HEK293 (cell line): ENCODE results near the gene CD47.

Source experiments
- CTCF ChIA-PET: fragments of 350-600 bp; formaldehyde crosslinking; extraction: SDS; loops from one replicate; lab custom pipeline; 2021; ENCODE audit warnings: antibody characterized with exemption; lab: Yijun Ruan, JAX
- POLR2A ChIA-PET: fragments of 300-600 bp; formaldehyde crosslinking; extraction: SDS; loops from one replicate; lab custom pipeline; 2020; ENCODE audit warnings: antibody characterized with exemption, inconsistent platforms; lab: Yijun Ruan, JAX
- H3K27ac ChIP-seq: fragments of 200-500 bp; sonication (Bioruptor generic); 2 replicates; pipeline ENCODE4 v1.5.1; 2014; ENCODE audit warnings: low read depth, low read length, control low read depth, inconsistent platforms; ENCODE audit errors: extremely low read depth
- H3K36me3 ChIP-seq, 2 experiments: fragments of 200-500 bp in 1 of 2; sonication (Bioruptor generic) in 1 of 2; 1 replicate in 1 of 2; 2 replicates in 1 of 2; pipeline ENCODE4 v1.5.1; 2014 to 2017; ENCODE audit warnings: inconsistent platforms in 2 of 2, low read length in 2 of 2; ENCODE audit not compliant: control insufficient read depth in 2 of 2, insufficient read depth in 1 of 2
- H3K4me1 ChIP-seq: fragments of 200-500 bp; sonication (Bioruptor generic); 2 replicates; pipeline ENCODE4 v1.5.1; 2014; ENCODE audit warnings: mild to moderate bottlenecking, low read length, inconsistent platforms; ENCODE audit not compliant: control insufficient read depth, insufficient read depth
- H3K4me3 ChIP-seq: 2 replicates; pipeline ENCODE4 v1.5.1; 2011; ENCODE audit warnings: low read depth, mild to moderate bottlenecking, control low read depth, low read length, moderate library complexity
- H3K9me3 ChIP-seq: fragments of 200-500 bp; sonication (Bioruptor generic); 2 replicates; pipeline ENCODE4 v1.5.1; 2014; ENCODE audit warnings: low read depth, low read length, inconsistent platforms; ENCODE audit not compliant: control insufficient read depth, insufficient read depth
- EGR2 ChIP-seq: fragments of 450-650 bp; formaldehyde crosslinking; IDR thresholded peaks from 2 replicates; pipeline ENCODE4 v1.5.1; 2016; ENCODE audit warnings: low read depth, missing biosample characterization, missing genetic modification characterization
- GLI2 ChIP-seq: fragments of 450-650 bp; formaldehyde crosslinking; IDR thresholded peaks from 2 replicates; pipeline ENCODE4; 2017; ENCODE audit warnings: missing biosample characterization, missing genetic modification characterization, low read depth, borderline replicate concordance
- GLIS1 ChIP-seq: fragments of 450-650 bp; formaldehyde crosslinking; IDR thresholded peaks from 2 replicates; pipeline ENCODE4 v1.5.1; 2016; ENCODE audit warnings: missing biosample characterization, missing genetic modification characterization
- PRDM1 ChIP-seq: fragments of 450-650 bp; formaldehyde crosslinking; IDR thresholded peaks from 2 replicates; pipeline ENCODE4; 2016; ENCODE audit warnings: missing biosample characterization, missing genetic modification characterization
- REPIN1 ChIP-seq: fragments of 450-650 bp; formaldehyde crosslinking; IDR thresholded peaks from 2 replicates; pipeline ENCODE4 v1.5.1; 2017; ENCODE audit warnings: missing biosample characterization, missing genetic modification characterization, low read depth
- SCRT1 ChIP-seq: fragments of 450-650 bp; formaldehyde crosslinking; IDR thresholded peaks from 2 replicates; pipeline ENCODE4 v1.5.1; 2016; ENCODE audit warnings: missing biosample characterization, missing genetic modification characterization, borderline replicate concordance
- ZBTB48 ChIP-seq: fragments of 450-650 bp; formaldehyde crosslinking; IDR thresholded peaks from 2 replicates; pipeline ENCODE4 v1.5.1; 2016; ENCODE audit warnings: missing biosample characterization, missing genetic modification characterization
- ZBTB7A ChIP-seq: fragments of 450-650 bp; formaldehyde crosslinking; IDR thresholded peaks from 2 replicates; pipeline ENCODE4 v1.5.1; 2016; ENCODE audit warnings: low read depth, missing biosample characterization, missing genetic modification characterization
- ZEB2 ChIP-seq: fragments of 450-650 bp; formaldehyde crosslinking; IDR thresholded peaks from 2 replicates; pipeline ENCODE4 v1.5.1; 2016; ENCODE audit warnings: missing biosample characterization, missing genetic modification characterization
- ZFHX2 ChIP-seq: fragments of 450-650 bp; formaldehyde crosslinking; conservative IDR thresholded peaks from 2 replicates; pipeline ENCODE4 v1.5.1; 2016; ENCODE audit warnings: missing biosample characterization, missing genetic modification characterization
- ZNF112 ChIP-seq: fragments of 450-650 bp; formaldehyde crosslinking; IDR thresholded peaks from 2 replicates; pipeline ENCODE4 v1.5.0; 2017; ENCODE audit warnings: missing biosample characterization, missing genetic modification characterization
- ZNF169 ChIP-seq: fragments of 450-650 bp; formaldehyde crosslinking; IDR thresholded peaks from 2 replicates; pipeline ENCODE4 v1.5.1; 2016; ENCODE audit warnings: missing biosample characterization, missing genetic modification characterization
- ZNF211 ChIP-seq: fragments of 450-650 bp; formaldehyde crosslinking; IDR thresholded peaks from 2 replicates; pipeline ENCODE4 v1.5.1; 2016; ENCODE audit warnings: low read depth, missing biosample characterization, missing genetic modification characterization
- ZNF274 ChIP-seq, 2 experiments: fragments of 200-500 bp in 1 of 2; fragments of 450-650 bp in 1 of 2; sonication (Bioruptor generic) in 1 of 2; formaldehyde crosslinking in 1 of 2; IDR thresholded peaks; 2 replicates each; pipeline versions ENCODE4 v1.5.1 to v1.6.1; 2014 to 2016; ENCODE audit warnings: borderline replicate concordance in 1 of 2, inconsistent platforms in 1 of 2, low read length in 1 of 2, missing biosample characterization in 1 of 2, missing genetic modification characterization in 1 of 2
- ZNF302 ChIP-seq: fragments of 450-650 bp; formaldehyde crosslinking; IDR thresholded peaks from 2 replicates; pipeline ENCODE4 v1.5.1; 2016; ENCODE audit warnings: missing biosample characterization, missing genetic modification characterization, low read depth
- ZNF366 ChIP-seq: fragments of 450-650 bp; formaldehyde crosslinking; conservative IDR thresholded peaks from 2 replicates; pipeline ENCODE4 v1.5.1; 2016; ENCODE audit warnings: missing biosample characterization, missing genetic modification characterization
- ZNF391 ChIP-seq: fragments of 450-650 bp; formaldehyde crosslinking; IDR thresholded peaks from 2 replicates; pipeline ENCODE4 v1.5.1; 2016; ENCODE audit warnings: low read depth, missing biosample characterization, missing genetic modification characterization, borderline replicate concordance
- ZNF423 ChIP-seq: fragments of 450-650 bp; formaldehyde crosslinking; IDR thresholded peaks from 2 replicates; pipeline ENCODE4 v1.5.1; 2016; ENCODE audit warnings: missing biosample characterization, missing genetic modification characterization
- ZNF548 ChIP-seq: fragments of 450-650 bp; formaldehyde crosslinking; IDR thresholded peaks from 2 replicates; pipeline ENCODE4 v1.5.1; 2016; ENCODE audit warnings: missing biosample characterization, missing genetic modification characterization
- ZNF560 ChIP-seq: fragments of 450-650 bp; formaldehyde crosslinking; IDR thresholded peaks from 2 replicates; pipeline ENCODE4 v1.5.1; 2017; ENCODE audit warnings: missing biosample characterization, missing genetic modification characterization, borderline replicate concordance
- ZNF624 ChIP-seq: fragments of 450-650 bp; formaldehyde crosslinking; IDR thresholded peaks from 2 replicates; pipeline ENCODE4 v1.5.1; 2017; ENCODE audit warnings: missing biosample characterization, missing genetic modification characterization
- ZNF658 ChIP-seq: fragments of 450-650 bp; formaldehyde crosslinking; IDR thresholded peaks from 2 replicates; pipeline ENCODE4; 2016; ENCODE audit warnings: missing biosample characterization, missing genetic modification characterization
- ZNF677 ChIP-seq: fragments of 450-650 bp; IDR thresholded peaks from 2 replicates; pipeline ENCODE4 v1.5.0; 2018; ENCODE audit warnings: missing biosample characterization, mild to moderate bottlenecking, missing genetic modification characterization, moderate library complexity
- ZNF707 ChIP-seq: fragments of 450-650 bp; formaldehyde crosslinking; IDR thresholded peaks from 2 replicates; pipeline ENCODE4 v1.5.1; 2016; ENCODE audit warnings: missing biosample characterization, missing genetic modification characterization
- TF ChIP-seq, protein P1 (sequence below): fragments of 450-650 bp; formaldehyde crosslinking; IDR thresholded peaks from 2 replicates; pipeline ENCODE4 v1.5.1; 2016; ENCODE audit warnings: missing biosample characterization, missing genetic modification characterization
- TF ChIP-seq, protein P2 (sequence below): fragments of 450-650 bp; formaldehyde crosslinking; IDR thresholded peaks from 2 replicates; pipeline ENCODE4 v1.5.1; 2016; ENCODE audit warnings: missing biosample characterization, missing genetic modification characterization
- TF ChIP-seq, protein P3 (sequence below): fragments of 450-650 bp; formaldehyde crosslinking; IDR thresholded peaks from 2 replicates; pipeline ENCODE4 v1.5.1; 2017; ENCODE audit warnings: missing biosample characterization, missing genetic modification characterization
- TF ChIP-seq, protein P4 (sequence below): sonication (generic); formaldehyde crosslinking; IDR thresholded peaks from 2 replicates; pipeline ENCODE4 v1.8.1; 2022; ENCODE audit warnings: mild to moderate bottlenecking, moderate library complexity, missing genetic modification reagents

The CD47 gene

DNA sequence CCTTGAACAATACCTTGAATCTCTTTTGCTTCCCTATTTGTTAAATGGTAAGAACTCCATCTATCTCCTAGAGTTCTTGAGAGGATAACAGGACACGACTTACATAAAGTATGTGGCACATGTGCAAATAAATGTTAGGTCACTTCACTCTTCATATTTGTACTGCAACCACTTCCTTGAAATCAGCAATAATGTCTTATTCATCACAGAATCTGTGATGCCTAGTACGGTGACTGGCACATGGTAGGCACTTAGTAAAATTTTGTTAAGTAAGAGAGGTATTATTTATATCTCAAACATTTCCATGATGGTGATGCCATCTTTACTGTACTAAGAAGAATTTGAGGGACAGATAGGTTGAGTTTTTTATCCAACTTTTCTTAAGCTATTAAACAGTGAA is 14.3 kb downstream of the CD47 start:
- Histone ChIP-seq H3K9me3 (no peaks in the 10 kb centered on the region), H3K4me3 (no peak overlapping the region), H3K27ac (no peak overlapping the region), H3K36me3 (no peaks in the 10 kb centered on the region)
- POLR2A ChIA-PET, result no interaction called here
- TF ChIP-seq, protein P1, sequence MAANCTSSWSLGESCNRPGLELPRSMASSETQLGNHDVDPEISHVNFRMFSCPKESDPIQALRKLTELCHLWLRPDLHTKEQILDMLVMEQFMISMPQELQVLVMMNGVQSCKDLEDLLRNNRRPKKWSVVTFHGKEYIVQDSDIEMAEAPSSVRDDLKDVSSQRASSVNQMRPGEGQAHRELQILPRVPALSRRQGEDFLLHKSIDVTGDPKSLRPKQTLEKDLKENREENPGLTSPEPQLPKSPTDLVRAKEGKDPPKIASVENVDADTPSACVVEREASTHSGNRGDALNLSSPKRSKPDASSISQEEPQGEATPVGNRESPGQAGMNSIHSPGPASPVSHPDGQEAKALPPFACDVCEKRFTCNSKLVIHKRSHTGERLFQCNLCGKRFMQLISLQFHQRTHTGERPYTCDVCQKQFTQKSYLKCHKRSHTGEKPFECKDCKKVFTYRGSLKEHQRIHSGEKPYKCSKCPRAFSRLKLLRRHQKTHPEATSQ (tag by site-specific recombination), result no peak
- TF ChIP-seq, protein P2, sequence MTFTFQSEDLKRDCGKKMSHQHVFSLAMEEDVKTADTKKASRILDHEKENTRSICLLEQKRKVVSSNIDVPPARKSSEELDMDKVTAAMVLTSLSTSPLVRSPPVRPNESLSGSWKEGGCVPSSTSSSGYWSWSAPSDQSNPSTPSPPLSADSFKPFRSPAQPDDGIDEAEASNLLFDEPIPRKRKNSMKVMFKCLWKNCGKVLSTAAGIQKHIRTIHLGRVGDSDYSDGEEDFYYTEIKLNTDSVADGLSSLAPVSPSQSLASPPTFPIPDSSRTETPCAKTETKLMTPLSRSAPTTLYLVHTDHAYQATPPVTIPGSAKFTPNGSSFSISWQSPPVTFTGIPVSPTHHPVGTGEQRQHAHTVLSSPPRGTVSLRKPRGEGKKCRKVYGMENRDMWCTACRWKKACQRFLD (tag by site-specific recombination), result no peak
- TF ChIP-seq ZNF624 (no peak), ZEB2 (tag by site-specific recombination) (no peak), GLIS1 (no peak), ZNF112 (tag by site-specific recombination) (no peak), ZNF707 (tag by site-specific recombination) (no peak), ZNF391 (tag by site-specific recombination) (no peak), SCRT1 (tag by site-specific recombination) (no peak), ZNF677 (no peak), ZNF548 (tag by site-specific recombination) (no peak), REPIN1 (tag by site-specific recombination) (no peak), ZNF211 (tag by site-specific recombination) (no peak)
- TF ChIP-seq, all 188 proteins: peak for 0
- CTCF ChIA-PET, result interaction anchor here (0.6 kb wide), 1 partner anchor 23 kb away, joined by 4 read pairs; no protein-coding TSS in a partner anchor
- H3K4me1 ChIP-seq, result no peaks in the 10 kb centered on the region

DNA sequence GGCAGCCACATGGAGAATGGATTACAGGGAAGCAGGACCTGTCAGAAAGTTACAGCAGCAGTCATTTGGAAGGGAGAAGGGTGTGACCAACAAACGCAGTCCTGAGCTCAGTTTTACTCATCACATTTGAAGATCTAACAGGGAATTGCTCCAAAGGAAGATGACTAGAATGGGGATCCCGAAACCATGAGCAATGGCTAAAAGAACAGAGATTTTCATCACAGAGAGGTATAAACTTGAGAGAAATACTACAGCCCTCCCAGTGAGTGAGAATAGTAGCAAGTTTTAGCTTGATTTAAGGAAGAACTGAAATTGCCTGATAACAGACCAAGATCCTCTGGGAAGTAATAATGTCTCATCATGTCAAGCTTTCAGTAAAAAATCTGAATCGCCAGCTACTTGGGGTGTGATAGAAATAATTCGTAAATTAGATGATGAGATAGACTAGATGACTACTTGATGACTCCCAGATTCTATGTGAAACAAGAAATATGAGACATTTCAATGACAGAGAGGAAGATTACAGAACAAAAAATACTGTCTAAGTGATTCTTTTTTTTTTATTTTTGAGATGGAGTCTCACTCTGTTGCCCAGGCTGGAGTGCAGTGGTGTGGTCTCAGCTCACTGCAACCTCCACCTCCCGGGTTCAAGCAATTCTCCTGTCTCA is 16.9 kb downstream of the CD47 start:
- Histone ChIP-seq H3K27ac (no peak overlapping the region), H3K4me1 (no peaks in the 10 kb centered on the region), H3K4me3 (no peak overlapping the region), H3K36me3 (peaks cover 0 to 2% of the 10 kb centered on the region in 2 experiments; a peak in 1 of 3 replicates), H3K9me3 (no peaks in the 10 kb centered on the region)
- POLR2A ChIA-PET, result no interaction called here
- CTCF ChIA-PET, result interaction anchor here (0.9 kb wide), 1 partner anchor 84 kb away, joined by 3 read pairs; no protein-coding TSS in a partner anchor
- no peak for TF ChIP-seq ZNF423 (tag by site-specific recombination)
- TF ChIP-seq ZNF560 (tag by site-specific recombination), result no peak
- no peak for TF ChIP-seq PRDM1 (tag by site-specific recombination)

DNA sequence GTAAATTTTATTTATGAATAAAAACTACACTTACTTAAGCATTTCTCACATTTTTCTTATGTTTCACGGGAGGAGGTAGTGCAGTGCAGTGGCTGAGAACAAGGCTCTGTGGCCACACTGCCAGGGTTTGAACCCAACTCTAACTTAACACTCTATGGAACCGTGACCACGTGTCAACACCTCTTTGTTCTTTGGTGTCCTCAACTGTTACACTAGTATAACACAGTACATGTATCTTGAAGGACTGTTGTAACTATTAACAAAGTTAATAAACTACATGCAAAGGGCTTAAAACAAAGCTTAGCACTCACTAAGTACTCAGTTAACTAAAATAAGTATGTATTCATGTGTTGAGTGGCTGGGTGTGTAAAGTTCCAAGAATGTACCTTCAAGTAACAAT is 19.5 kb downstream of the CD47 start:
- H3K4me1 ChIP-seq, result no peaks in the 10 kb centered on the region
- no peaks in the 10 kb centered on the region for H3K9me3 ChIP-seq
- POLR2A ChIA-PET, result no interaction called here
- H3K4me3 ChIP-seq, result no peak overlapping the region
- peaks cover 0 to 2% of the 10 kb centered on the region in 2 experiments; a peak in 1 of 3 replicates for H3K36me3 ChIP-seq
- no peak overlapping the region for H3K27ac ChIP-seq
- CTCF ChIA-PET, result no interaction called here
- TF ChIP-seq ZNF274 (IDR thresholded peaks at IDR 0.05; ENCODE audit: low read length) (no peak), ZNF274 (tag by site-specific recombination; IDR thresholded peaks at IDR 0.05; ENCODE audit: borderline replicate concordance) (no peak), ZFHX2 (tag by site-specific recombination) (no peak), ZEB2 (tag by site-specific recombination) (no peak), ZBTB48 (tag by site-specific recombination) (no peak), ZNF169 (tag by site-specific recombination) (no peak), ZBTB7A (no peak), ZNF366 (tag by site-specific recombination) (no peak), ZNF658 (tag by site-specific recombination) (no peak), GLI2 (tag by site-specific recombination) (no peak), EGR2 (tag by site-specific recombination) (no peak), ZNF302 (tag by site-specific recombination) (no peak)
- TF ChIP-seq, protein P3, sequence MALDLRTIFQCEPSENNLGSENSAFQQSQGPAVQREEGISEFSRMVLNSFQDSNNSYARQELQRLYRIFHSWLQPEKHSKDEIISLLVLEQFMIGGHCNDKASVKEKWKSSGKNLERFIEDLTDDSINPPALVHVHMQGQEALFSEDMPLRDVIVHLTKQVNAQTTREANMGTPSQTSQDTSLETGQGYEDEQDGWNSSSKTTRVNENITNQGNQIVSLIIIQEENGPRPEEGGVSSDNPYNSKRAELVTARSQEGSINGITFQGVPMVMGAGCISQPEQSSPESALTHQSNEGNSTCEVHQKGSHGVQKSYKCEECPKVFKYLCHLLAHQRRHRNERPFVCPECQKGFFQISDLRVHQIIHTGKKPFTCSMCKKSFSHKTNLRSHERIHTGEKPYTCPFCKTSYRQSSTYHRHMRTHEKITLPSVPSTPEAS (tag by site-specific recombination), result no peak
- TF ChIP-seq, protein P4, sequence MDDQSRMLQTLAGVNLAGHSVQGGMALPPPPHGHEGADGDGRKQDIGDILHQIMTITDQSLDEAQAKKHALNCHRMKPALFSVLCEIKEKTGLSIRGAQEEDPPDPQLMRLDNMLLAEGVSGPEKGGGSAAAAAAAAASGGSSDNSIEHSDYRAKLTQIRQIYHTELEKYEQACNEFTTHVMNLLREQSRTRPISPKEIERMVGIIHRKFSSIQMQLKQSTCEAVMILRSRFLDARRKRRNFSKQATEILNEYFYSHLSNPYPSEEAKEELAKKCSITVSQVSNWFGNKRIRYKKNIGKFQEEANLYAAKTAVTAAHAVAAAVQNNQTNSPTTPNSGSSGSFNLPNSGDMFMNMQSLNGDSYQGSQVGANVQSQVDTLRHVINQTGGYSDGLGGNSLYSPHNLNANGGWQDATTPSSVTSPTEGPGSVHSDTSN (CRISPR knock-in tag), result no peak
